H9 (cell line): Measurements from ENCODE around the gene STMN3. TPM values are rescaled to one million over a fixed set of nuclear protein-coding genes. Genes with fewer than 3 reads are reported as not detected.

Source experiments
- DNase-seq: peaks from one replicate; pipeline ENCODE4 v3.0.0-alpha.2; 2017
- H2AFZ ChIP-seq: one replicate; pipeline ENCODE4 v1.6.1; 2013; ENCODE audit warnings: mild to moderate bottlenecking, low read length, control low read depth, moderate library complexity
- H2AK5ac ChIP-seq: 2 replicates; pipeline ENCODE4 v1.6.1; 2013; ENCODE audit warnings: low read length, control low read depth, mixed read lengths; ENCODE audit not compliant: insufficient read length
- H2BK120ac ChIP-seq: one replicate; pipeline ENCODE4 v1.6.1; 2013; ENCODE audit warnings: low read depth, mild to moderate bottlenecking, low read length, control low read depth, inconsistent platforms; ENCODE audit not compliant: poor library complexity, severe bottlenecking
- H2BK12ac ChIP-seq: 2 replicates; pipeline ENCODE4 v1.6.1; 2013; ENCODE audit warnings: low read length, control low read depth, mixed read lengths, low read depth; ENCODE audit not compliant: insufficient read length
- H2BK15ac ChIP-seq: 2 replicates; pipeline ENCODE4 v1.6.1; 2013; ENCODE audit warnings: low read depth, low read length, control low read depth
- H2BK20ac ChIP-seq: one replicate; pipeline ENCODE4 v1.6.1; 2013; ENCODE audit warnings: low read depth, mild to moderate bottlenecking, low read length, control low read depth, inconsistent platforms; ENCODE audit not compliant: poor library complexity, severe bottlenecking
- H2BK5ac ChIP-seq: 2 replicates; pipeline ENCODE4 v1.6.1; 2013; ENCODE audit warnings: low read length, control low read depth, mixed read lengths; ENCODE audit not compliant: insufficient read length
- H3K14ac ChIP-seq: 2 replicates; pipeline ENCODE4 v1.6.1; 2013; ENCODE audit warnings: low read length, control low read depth; ENCODE audit not compliant: insufficient read depth
- H3K18ac ChIP-seq: 2 replicates; pipeline ENCODE4 v1.6.1; 2013; ENCODE audit warnings: low read depth, mild to moderate bottlenecking, mixed read lengths, low read length, control low read depth; ENCODE audit not compliant: insufficient read length
- H3K23ac ChIP-seq: 2 replicates; pipeline ENCODE4 v1.6.1; 2013; ENCODE audit warnings: low read length, control low read depth, mixed read lengths, low read depth; ENCODE audit not compliant: insufficient read length
- H3K23me2 ChIP-seq: 2 replicates; pipeline ENCODE4 v1.6.1; 2013; ENCODE audit warnings: low read depth, mild to moderate bottlenecking, mixed read lengths, low read length, control low read depth; ENCODE audit not compliant: insufficient read length, poor library complexity, severe bottlenecking
- H3K27ac ChIP-seq: 2 replicates; pipeline ENCODE4 v1.5.1; 2013; ENCODE audit warnings: low read length, control low read depth, mixed read lengths, low read depth; ENCODE audit not compliant: insufficient read length
- H3K27me3 ChIP-seq: 2 replicates; pipeline ENCODE4 v1.6.1; 2013; ENCODE audit warnings: low read length, control low read depth, inconsistent platforms; ENCODE audit not compliant: insufficient read depth
- H3K4ac ChIP-seq: 2 replicates; pipeline ENCODE4 v1.6.1; 2013; ENCODE audit warnings: low read depth, mild to moderate bottlenecking, control low read depth, inconsistent platforms, low read length, moderate library complexity
- H3K4me1 ChIP-seq: 2 replicates; pipeline ENCODE4 v1.6.1; 2013; ENCODE audit warnings: low read length, control low read depth, inconsistent platforms; ENCODE audit not compliant: insufficient read depth
- H3K4me2 ChIP-seq: 2 replicates; pipeline ENCODE4 v1.6.1; 2013; ENCODE audit warnings: low read length, control low read depth, mixed read lengths; ENCODE audit not compliant: insufficient read length, insufficient read depth
- H3K56ac ChIP-seq: 2 replicates; pipeline ENCODE4 v1.6.1; 2013; ENCODE audit warnings: low read depth, mild to moderate bottlenecking, mixed read lengths, low read length, control low read depth; ENCODE audit not compliant: insufficient read length
- H3K79me1 ChIP-seq: 2 replicates; pipeline ENCODE4 v1.6.1; 2013; ENCODE audit warnings: low read depth, mild to moderate bottlenecking, moderate library complexity, low read length, control low read depth, inconsistent platforms; ENCODE audit not compliant: insufficient read depth, poor library complexity, severe bottlenecking
- H3K79me2 ChIP-seq: 2 replicates; pipeline ENCODE4 v1.6.1; 2013; ENCODE audit warnings: low read length, control low read depth, inconsistent platforms; ENCODE audit not compliant: insufficient read depth
- H3K9ac ChIP-seq: 2 replicates; pipeline ENCODE4 v1.6.1; 2013; ENCODE audit warnings: low read length, control low read depth, mixed read lengths; ENCODE audit not compliant: insufficient read length; ENCODE audit errors: extremely low read depth
- H3K9me3 ChIP-seq: one replicate; pipeline ENCODE4 v1.6.1; 2013; ENCODE audit warnings: low read depth, low read length, inconsistent platforms; ENCODE audit not compliant: control insufficient read depth
- H3T11ph ChIP-seq: one replicate; pipeline ENCODE4 v1.6.1; 2013; ENCODE audit warnings: mild to moderate bottlenecking, low read length, control low read depth, inconsistent platforms
- H4K20me1 ChIP-seq: one replicate; pipeline ENCODE4 v1.6.1; 2013; ENCODE audit not compliant: control insufficient read depth, insufficient read length, insufficient read depth
- H4K5ac ChIP-seq: 2 replicates; pipeline ENCODE4 v1.6.1; 2013; ENCODE audit warnings: low read depth, mild to moderate bottlenecking, mixed read lengths, low read length, control low read depth; ENCODE audit not compliant: insufficient read length
- H4K8ac ChIP-seq: replicated peaks from 2 replicates; pipeline ENCODE4 v1.6.1; 2013; ENCODE audit warnings: low read length, control low read depth, mixed read lengths, low read depth; ENCODE audit not compliant: insufficient read length
- H4K91ac ChIP-seq: 2 replicates; pipeline ENCODE4 v1.6.1; 2013; ENCODE audit warnings: low read depth, mild to moderate bottlenecking, moderate library complexity, mixed read lengths, low read length, control low read depth; ENCODE audit not compliant: insufficient read length
- H3K27ac Mint-ChIP-seq, 3 experiments: 2 replicates in 2 of 3; 3 replicates in 1 of 3; pipeline ENCODE4 v1.8.0; 2020 to 2021; ENCODE audit warnings: mixed read lengths in 3 of 3, mild to moderate bottlenecking in 1 of 3, moderate library complexity in 1 of 3
- H3K27me3 Mint-ChIP-seq: 2 replicates; pipeline ENCODE4 v1.8.0; 2021; ENCODE audit warnings: low read depth, mild to moderate bottlenecking, moderate library complexity, mixed read lengths
- H3K36me3 Mint-ChIP-seq, 3 experiments: 2 replicates in 2 of 3; 3 replicates in 1 of 3; pipeline ENCODE4 v1.8.0; 2020 to 2021; ENCODE audit warnings: low read depth in 3 of 3, mixed read lengths in 3 of 3; ENCODE audit not compliant: insufficient read depth in 1 of 3
- H3K4me1 Mint-ChIP-seq, 2 experiments: 2 replicates each; pipeline ENCODE4 v1.8.0; 2020; ENCODE audit warnings: mixed read lengths in 2 of 2
- H3K4me3 Mint-ChIP-seq, 2 experiments: 2 replicates in 1 of 2; 3 replicates in 1 of 2; pipeline ENCODE4 v1.8.0; 2020 to 2021; ENCODE audit warnings: mild to moderate bottlenecking in 2 of 2, mixed read lengths in 2 of 2, moderate library complexity in 1 of 2
- H3K9me3 Mint-ChIP-seq, 2 experiments: 2 replicates in 1 of 2; 3 replicates in 1 of 2; pipeline ENCODE4 v1.8.0; 2020; ENCODE audit warnings: mild to moderate bottlenecking in 2 of 2, mixed read lengths in 2 of 2, moderate library complexity in 1 of 2
- CTCF ChIP-seq: fragments of 200-600 bp; sonication (generic); conservative IDR thresholded peaks from 3 replicates; pipeline ENCODE4 v1.8.0; 2021; ENCODE audit warnings: antibody characterized with exemption, mild to moderate bottlenecking
- WGBS: extraction: QIAGEN DNeasy Blood & Tissue Kit; methylation state at CpG from one replicate; pipeline ENCODE4 v1.1.7; 2013; ENCODE audit warnings: missing lambda C conversion rate, low lambda C conversion rate, mixed read lengths; ENCODE audit not compliant: insufficient read length; ENCODE audit errors: extremely low coverage; 5-methylcytosine and 5-hydroxymethylcytosine counted together
- total RNA-seq: library from RNA; stranded (reverse); gene quantifications from 2 replicates; pipeline ENCODE4 v1.2.1, GENCODE V29; 2021

Gene STMN3
- total RNA-seq, 1 experiment from 2014 or later: 54.0 TPM

GRCh38 chr20:63661959-63662812 is 9.0 kb upstream of the STMN3 start:
- Histone ChIP-seq H4K20me1 (no peaks in the 10 kb centered on the region), H3K79me1 (no peaks in the 10 kb centered on the region), H3T11ph (no peak overlapping the region), H2BK15ac (no peak overlapping the region), H4K8ac (no peak overlapping the region), H2BK120ac (no peak overlapping the region), H3K56ac (no peak overlapping the region), H3K4ac (no peak overlapping the region), H2BK20ac (no peak overlapping the region), H3K14ac (no peak overlapping the region), H3K4me1 (no peaks in the 10 kb centered on the region; the same call in 1 of the 2 replicates), H3K27ac (no peak overlapping the region), H2BK5ac (no peak overlapping the region), H3K23me2 (peaks cover 7% of the 10 kb centered on the region), H2AFZ (no peak overlapping the region), H3K79me2 (no peaks in the 10 kb centered on the region), H3K4me2 (no peak overlapping the region), H3K27me3 (no peaks in the 10 kb centered on the region; the same call in 1 of the 2 replicates), H3K18ac (no peak overlapping the region), H2BK12ac (no peak overlapping the region), H3K9ac (no peak overlapping the region), H3K9me3 (no peaks in the 10 kb centered on the region), H4K91ac (no peak overlapping the region), H3K23ac (no peak overlapping the region), H4K5ac (no peak overlapping the region), H2AK5ac (no peak overlapping the region)
- Mint-ChIP-seq H3K27ac (no peak overlapping the region), H3K9me3 (no peaks in the 10 kb centered on the region), H3K4me3 (no peak overlapping the region; a peak in 1 of 5 replicates), H3K4me1 (peaks cover 7 to 20% of the 10 kb centered on the region in 2 experiments), H3K27me3 (no peaks in the 10 kb centered on the region), H3K36me3 (peaks cover 21 to 48% (median 39%) of the 10 kb centered on the region in 3 experiments)
- TF ChIP-seq CTCF: no peak
- WGBS: no CpG with 5 or more reads among the region's 33 CpGs
- DNase-seq: no peak
